Measurements from ENCODE around the gene DNM2.
A peak's percentile ranks its signal among the peaks of the same experiment; 100 is the strongest.
"Not testable (repeated sequence)": the region's sequence is repeated elsewhere in the genome, so short reads cannot be mapped to it uniquely, and the experiment has no call there.

Gene DNM2

GRCh38 chr19:10747271-10747670 is 29.4 kb downstream of the DNM2 start:
- Mint-ChIP-seq H3K9me3 (no peaks in the 10 kb centered on the region), H3K36me3 (ENCODE audit: low read depth) (peaks cover 3% of the 10 kb centered on the region), H3K27me3 (ENCODE audit: low read depth) (no peaks in the 10 kb centered on the region), H3K4me1 (ENCODE audit: low read depth) (peaks cover 31% of the 10 kb centered on the region), H3K4me3 (no peak overlapping the region), H3K27ac (peak overlapping the region; percentile 60)
- DNase-seq (ENCODE audit: low spot score) = no peak

GRCh38 chr19:10747674-10748073 is 29.8 kb downstream of the DNM2 start:
- no peaks in the 10 kb centered on the region for H3K9me3 Mint-ChIP-seq
- DNase-seq (ENCODE audit: low spot score) = no peak
- H3K36me3 Mint-ChIP-seq (ENCODE audit: low read depth) = peaks cover 3% of the 10 kb centered on the region
- no peaks in the 10 kb centered on the region for H3K27me3 Mint-ChIP-seq (ENCODE audit: low read depth)
- H3K27ac Mint-ChIP-seq = peak overlapping the region; percentile 60
- peaks cover 28% of the 10 kb centered on the region for H3K4me1 Mint-ChIP-seq (ENCODE audit: low read depth)
- no peak overlapping the region for H3K4me3 Mint-ChIP-seq

GRCh38 chr19:10748195-10748926 is 30.5 kb downstream of the DNM2 start:
- Mint-ChIP-seq H3K4me1 (ENCODE audit: low read depth) (peaks cover 34% of the 10 kb centered on the region), H3K9me3 (no peaks in the 10 kb centered on the region), H3K4me3 (no peak overlapping the region), H3K27me3 (ENCODE audit: low read depth) (no peaks in the 10 kb centered on the region), H3K36me3 (ENCODE audit: low read depth) (peaks cover 3% of the 10 kb centered on the region), H3K27ac (peak overlapping the region; percentile 60)
- DNase-seq (ENCODE audit: low spot score) = no peak

- H3K9me3 Mint-ChIP-seq = no peaks in the 10 kb centered on the region
- no peaks in the 10 kb centered on the region for H3K27me3 Mint-ChIP-seq (ENCODE audit: low read depth)
- no peak for DNase-seq (ENCODE audit: low spot score)
- H3K4me3 Mint-ChIP-seq = no peak overlapping the region
- peaks cover 3% of the 10 kb centered on the region for H3K36me3 Mint-ChIP-seq (ENCODE audit: low read depth)
- peaks cover 35% of the 10 kb centered on the region for H3K4me1 Mint-ChIP-seq (ENCODE audit: low read depth)
- H3K27ac Mint-ChIP-seq = peak overlapping the region; percentile 20
Observed at GRCh38 chr19:10748927-10749434, 31.1 kb downstream of the DNM2 start.

GRCh38 chr19:10749435-10750384 is 31.8 kb downstream of the DNM2 start:
- Mint-ChIP-seq H3K27ac (peak overlapping the region; percentile 45), H3K9me3 (no peaks in the 10 kb centered on the region), H3K27me3 (ENCODE audit: low read depth) (no peaks in the 10 kb centered on the region), H3K4me1 (ENCODE audit: low read depth) (peaks cover 40% of the 10 kb centered on the region), H3K4me3 (no peak overlapping the region), H3K36me3 (ENCODE audit: low read depth) (peaks cover 5% of the 10 kb centered on the region)
- DNase-seq (ENCODE audit: low spot score) = no peak

GRCh38 chr19:10751109-10751953 is 33.5 kb downstream of the DNM2 start:
- no peaks in the 10 kb centered on the region for H3K9me3 Mint-ChIP-seq

GRCh38 chr19:10752237-10752912 is 34.5 kb downstream of the DNM2 start:
- no peak for DNase-seq (ENCODE audit: low spot score)
- Mint-ChIP-seq H3K27me3 (ENCODE audit: low read depth) (no peaks in the 10 kb centered on the region), H3K36me3 (ENCODE audit: low read depth) (peaks cover 16% of the 10 kb centered on the region), H3K27ac (peak overlapping the region; percentile 4), H3K4me1 (ENCODE audit: low read depth) (peaks cover 58% of the 10 kb centered on the region), H3K4me3 (no peak overlapping the region), H3K9me3 (no peaks in the 10 kb centered on the region)

More at GRCh38 chr19:10751109-10751953, 33.5 kb downstream of the DNM2 start:
- Mint-ChIP-seq H3K4me3 (no peak overlapping the region), H3K36me3 (ENCODE audit: low read depth) (peaks cover 10% of the 10 kb centered on the region), H3K27ac (peak overlapping the region; percentile 23), H3K4me1 (ENCODE audit: low read depth) (peaks cover 49% of the 10 kb centered on the region), H3K27me3 (ENCODE audit: low read depth) (no peaks in the 10 kb centered on the region)
- no peak for DNase-seq (ENCODE audit: low spot score)

GRCh38 chr19:10752913-10753704 is 35.2 kb downstream of the DNM2 start:
- Mint-ChIP-seq H3K27ac (no peak overlapping the region), H3K27me3 (ENCODE audit: low read depth) (no peaks in the 10 kb centered on the region), H3K36me3 (ENCODE audit: low read depth) (peaks cover 16% of the 10 kb centered on the region), H3K4me1 (ENCODE audit: low read depth) (peaks cover 54% of the 10 kb centered on the region), H3K4me3 (no peak overlapping the region), H3K9me3 (no peaks in the 10 kb centered on the region)
- no peak for DNase-seq (ENCODE audit: low spot score)

- Mint-ChIP-seq H3K27me3 (ENCODE audit: low read depth) (no peaks in the 10 kb centered on the region), H3K36me3 (ENCODE audit: low read depth) (peaks cover 38% of the 10 kb centered on the region), H3K9me3 (peaks cover 6% of the 10 kb centered on the region), H3K4me1 (ENCODE audit: low read depth) (peaks cover 66% of the 10 kb centered on the region), H3K4me3 (peak overlapping the region; percentile 43), H3K27ac (peak overlapping the region; percentile 64)
- no peak for DNase-seq (ENCODE audit: low spot score)
Observed at GRCh38 chr19:10756371-10756770, 38.5 kb downstream of the DNM2 start.

GRCh38 chr19:10756791-10757190 is 38.9 kb downstream of the DNM2 start:
- no peaks in the 10 kb centered on the region for H3K27me3 Mint-ChIP-seq (ENCODE audit: low read depth)
- peak overlapping the region; percentile 64 for H3K27ac Mint-ChIP-seq
- DNase-seq (ENCODE audit: low spot score) = no peak
- peaks cover 6% of the 10 kb centered on the region for H3K9me3 Mint-ChIP-seq
- H3K4me1 Mint-ChIP-seq (ENCODE audit: low read depth) = peaks cover 68% of the 10 kb centered on the region
- H3K36me3 Mint-ChIP-seq (ENCODE audit: low read depth) = peaks cover 43% of the 10 kb centered on the region
- H3K4me3 Mint-ChIP-seq = peak overlapping the region; percentile 2

GRCh38 chr19:10758050-10758449 is 40.2 kb downstream of the DNM2 start:
- peaks cover 55% of the 10 kb centered on the region for H3K36me3 Mint-ChIP-seq (ENCODE audit: low read depth)
- peak overlapping the region; percentile 41 for H3K27ac Mint-ChIP-seq
- not testable (repeated sequence) for DNase-seq (ENCODE audit: low spot score); H3K27me3 Mint-ChIP-seq (ENCODE audit: low read depth); H3K9me3 Mint-ChIP-seq; H3K4me3 Mint-ChIP-seq
- peaks cover 70% of the 10 kb centered on the region for H3K4me1 Mint-ChIP-seq (ENCODE audit: low read depth)

GRCh38 chr19:10758978-10759377 is 41.1 kb downstream of the DNM2 start:
- H3K4me3 Mint-ChIP-seq = peak overlapping the region; percentile 66
- H3K4me1 Mint-ChIP-seq (ENCODE audit: low read depth) = peaks cover 76% of the 10 kb centered on the region
- no peak for DNase-seq (ENCODE audit: low spot score)
- H3K36me3 Mint-ChIP-seq (ENCODE audit: low read depth) = peaks cover 63% of the 10 kb centered on the region
- peak overlapping the region; percentile 84 for H3K27ac Mint-ChIP-seq
- no peaks in the 10 kb centered on the region for H3K27me3 Mint-ChIP-seq (ENCODE audit: low read depth)
- H3K9me3 Mint-ChIP-seq = peaks cover 6% of the 10 kb centered on the region
